Fibroblast of mammary gland (primary cell): ENCODE results near the gene FOXN3.

ENCODE experiments used
- DNase-seq: peaks from one replicate; pipeline ENCODE4 v3.0.0-alpha.2; 2010; ENCODE audit warnings: low read depth
- H3K4me3 ChIP-seq: 2 replicates; pipeline ENCODE4 v1.5.1; 2011; ENCODE audit warnings: low read depth, mild to moderate bottlenecking, low read length, moderate library complexity; ENCODE audit not compliant: control insufficient read depth
- TF ChIP-seq, protein P1 (sequence below): conservative IDR thresholded peaks from 2 replicates; pipeline ENCODE4 v1.5.1; 2011; ENCODE audit warnings: low read depth, low read length, inconsistent platforms; ENCODE audit not compliant: control insufficient read depth, insufficient read depth

The FOXN3 gene

DNA sequence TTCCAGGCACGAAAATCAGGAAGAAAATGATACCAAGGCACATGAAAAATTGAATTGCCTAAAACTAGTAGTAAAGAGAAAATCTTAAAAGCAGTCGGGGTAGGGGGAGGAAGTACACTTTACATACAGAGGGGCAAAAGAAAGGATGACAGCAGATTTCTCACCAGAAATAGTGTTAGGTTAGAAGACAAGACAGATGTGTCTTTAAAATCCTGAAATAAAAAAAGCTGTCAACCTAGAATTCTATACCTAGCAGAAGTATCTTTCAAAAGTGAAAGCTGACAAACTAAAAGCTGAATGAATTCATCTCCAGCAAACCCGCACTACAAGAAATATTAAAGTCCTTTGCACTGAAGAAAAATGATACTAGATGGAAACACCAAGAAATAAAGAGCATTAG, 280.4 kb downstream of the FOXN3 start:
- DNase-seq, result no peak
- TF ChIP-seq, protein P1, sequence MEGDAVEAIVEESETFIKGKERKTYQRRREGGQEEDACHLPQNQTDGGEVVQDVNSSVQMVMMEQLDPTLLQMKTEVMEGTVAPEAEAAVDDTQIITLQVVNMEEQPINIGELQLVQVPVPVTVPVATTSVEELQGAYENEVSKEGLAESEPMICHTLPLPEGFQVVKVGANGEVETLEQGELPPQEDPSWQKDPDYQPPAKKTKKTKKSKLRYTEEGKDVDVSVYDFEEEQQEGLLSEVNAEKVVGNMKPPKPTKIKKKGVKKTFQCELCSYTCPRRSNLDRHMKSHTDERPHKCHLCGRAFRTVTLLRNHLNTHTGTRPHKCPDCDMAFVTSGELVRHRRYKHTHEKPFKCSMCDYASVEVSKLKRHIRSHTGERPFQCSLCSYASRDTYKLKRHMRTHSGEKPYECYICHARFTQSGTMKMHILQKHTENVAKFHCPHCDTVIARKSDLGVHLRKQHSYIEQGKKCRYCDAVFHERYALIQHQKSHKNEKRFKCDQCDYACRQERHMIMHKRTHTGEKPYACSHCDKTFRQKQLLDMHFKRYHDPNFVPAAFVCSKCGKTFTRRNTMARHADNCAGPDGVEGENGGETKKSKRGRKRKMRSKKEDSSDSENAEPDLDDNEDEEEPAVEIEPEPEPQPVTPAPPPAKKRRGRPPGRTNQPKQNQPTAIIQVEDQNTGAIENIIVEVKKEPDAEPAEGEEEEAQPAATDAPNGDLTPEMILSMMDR, result no peak
- H3K4me3 ChIP-seq, result no peak overlapping the region

DNA sequence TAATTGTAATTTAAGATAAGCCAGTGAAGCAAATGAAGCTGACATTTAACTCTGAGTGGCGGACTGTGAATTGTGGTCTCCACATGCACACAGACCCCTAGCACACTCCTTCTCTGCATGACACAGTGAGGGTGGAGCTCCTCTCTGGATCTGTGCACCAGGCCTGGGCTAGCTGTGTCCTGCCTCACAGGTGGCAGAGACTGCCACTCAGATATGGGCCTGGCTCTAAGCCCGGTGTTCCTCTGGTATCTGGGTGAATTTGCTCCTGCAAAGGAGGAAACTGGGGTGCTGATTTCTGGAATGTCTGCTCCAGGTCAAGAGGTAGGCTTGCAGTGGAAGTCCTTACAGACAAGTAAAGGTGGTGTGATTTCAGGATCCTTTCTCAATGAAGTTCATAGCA, 282.4 kb downstream of the FOXN3 start:
- TF ChIP-seq, protein P1, result no peak
- H3K4me3 ChIP-seq, result no peak overlapping the region
- no peak for DNase-seq

DNA sequence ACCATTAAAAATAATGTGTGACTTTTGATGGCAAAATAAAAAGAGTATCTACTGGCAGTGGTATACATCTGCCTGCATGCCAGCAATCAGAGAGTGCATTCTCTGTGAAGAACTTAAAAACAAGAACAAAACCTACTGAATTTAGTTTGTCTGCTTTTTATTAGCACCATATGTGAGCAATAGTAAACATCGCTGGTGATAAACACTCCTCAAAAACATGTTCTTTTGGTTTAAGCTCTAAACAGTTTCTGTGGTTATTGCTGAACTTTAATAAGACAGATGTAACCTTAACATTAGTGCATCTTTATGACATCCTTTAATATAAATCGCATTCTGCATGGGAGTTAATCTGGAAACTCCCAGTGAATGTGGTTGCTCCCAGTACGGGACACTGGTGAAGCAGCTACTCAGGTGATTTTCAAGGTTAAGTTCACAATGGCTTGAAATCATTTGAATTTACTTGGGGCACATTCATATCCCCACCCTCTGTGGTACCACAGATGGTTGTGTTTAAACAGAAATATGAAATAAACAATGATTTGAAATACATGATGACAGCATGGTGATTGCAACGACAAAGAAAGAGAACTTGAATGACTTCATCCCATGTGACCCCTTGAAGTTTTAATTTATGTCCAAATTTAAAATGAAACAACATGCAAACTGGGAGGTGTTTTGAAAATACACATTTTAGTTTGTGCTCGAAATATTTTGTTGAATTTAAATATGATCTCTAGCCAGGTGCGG, 285.9 kb downstream of the FOXN3 start:
- peak; percentile 25 for DNase-seq
- no peak overlapping the region for H3K4me3 ChIP-seq
- TF ChIP-seq, protein P1, result no peak

DNA sequence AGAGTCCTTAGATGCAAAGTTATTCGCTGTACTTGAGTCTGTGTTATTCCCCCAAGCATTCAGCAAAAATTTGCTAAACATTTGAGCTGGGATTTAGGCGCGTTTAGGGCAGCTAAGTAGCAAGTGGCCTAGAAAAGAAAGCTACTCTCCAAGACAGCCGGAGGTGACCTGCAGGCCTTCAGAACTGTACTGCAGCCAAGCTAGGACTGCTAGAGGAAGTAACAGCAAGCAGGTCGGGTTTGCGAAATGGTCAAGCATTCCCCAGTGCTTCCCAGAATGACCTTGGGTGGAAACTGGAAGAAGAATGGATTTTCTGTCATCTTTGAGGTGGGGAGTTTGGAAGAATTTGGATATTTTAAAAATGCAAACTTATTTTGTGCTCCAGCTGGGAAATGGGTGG, 287.5 kb downstream of the FOXN3 start:
- TF ChIP-seq, protein P1, result no peak
- no peak overlapping the region for H3K4me3 ChIP-seq
- DNase-seq, result no peak

DNA sequence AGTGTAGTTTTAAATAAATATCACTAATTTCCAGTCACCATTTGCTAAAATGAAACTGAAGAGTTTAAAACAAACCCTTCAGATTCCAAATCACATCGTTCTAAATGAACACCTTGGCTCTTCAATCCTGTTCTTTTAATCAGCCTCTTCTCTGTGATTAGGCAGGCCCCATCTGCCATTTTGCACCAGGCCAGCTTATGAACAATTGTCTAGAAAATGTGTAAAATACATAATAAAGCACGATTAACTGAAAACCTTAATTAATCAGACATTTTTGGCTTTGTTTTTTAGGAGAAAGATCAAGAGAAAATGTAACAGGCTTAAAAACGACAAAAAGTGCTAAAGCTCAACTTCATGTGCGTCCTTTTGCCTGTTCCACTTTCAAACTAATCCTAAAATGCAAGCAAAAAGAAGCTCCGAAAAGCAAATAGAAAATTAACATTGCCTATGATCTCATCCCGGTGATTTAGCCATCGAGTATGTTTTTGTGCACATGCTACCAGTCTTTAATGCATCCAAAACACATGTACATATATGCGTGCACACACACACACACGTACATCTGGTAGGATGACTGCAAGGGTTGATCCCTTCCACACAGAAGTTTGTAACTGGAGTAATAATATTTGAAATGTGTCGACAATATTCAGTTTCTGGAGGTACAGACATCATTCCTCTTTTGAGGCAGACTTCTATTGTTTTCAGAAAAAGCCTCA, 288.6 kb downstream of the FOXN3 start:
- H3K4me3 ChIP-seq, result no peak overlapping the region
- TF ChIP-seq, protein P1, result no peak
- DNase-seq, result no peak

DNA sequence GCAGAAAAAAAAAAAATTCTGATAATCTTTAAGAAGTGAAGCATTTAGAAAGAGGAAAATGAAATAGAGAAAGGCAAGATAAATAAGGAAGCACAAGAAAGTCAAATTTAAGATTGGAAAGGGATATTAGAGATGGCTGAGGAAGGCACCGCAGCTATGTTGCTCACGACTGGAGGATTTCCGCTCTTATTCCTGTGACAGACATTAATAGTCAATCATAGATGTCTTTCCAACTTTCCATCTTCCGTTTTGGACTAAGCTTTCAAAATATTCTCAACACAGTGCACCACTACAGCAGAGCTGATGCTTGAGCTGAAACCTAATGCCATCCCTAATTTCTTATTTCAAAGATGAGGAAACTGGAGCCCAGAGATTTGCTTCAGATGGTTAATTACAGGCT, 290.6 kb downstream of the FOXN3 start:
- TF ChIP-seq, protein P1, result no peak
- DNase-seq, result no peak
- H3K4me3 ChIP-seq, result no peak overlapping the region

DNA sequence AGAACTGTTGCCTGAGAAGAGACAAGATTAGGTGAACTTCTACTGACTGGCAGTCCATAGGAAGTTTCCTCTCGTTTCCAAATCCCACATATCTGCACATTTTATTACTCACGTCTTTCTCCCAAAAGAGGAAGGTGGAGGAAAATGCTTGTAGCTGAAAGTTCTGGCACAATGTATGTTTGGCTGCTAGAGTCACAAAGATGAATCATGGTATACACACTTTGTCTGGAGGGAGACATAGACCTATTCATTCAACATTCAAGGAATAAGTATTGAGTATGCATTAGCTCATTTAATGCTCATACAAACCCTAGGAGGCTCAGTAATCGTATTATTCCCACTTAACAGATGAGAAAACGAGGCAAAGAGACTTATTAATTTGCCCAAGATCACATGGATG, 291.8 kb downstream of the FOXN3 start:
- TF ChIP-seq, protein P1, result no peak
- no peak for DNase-seq
- no peak overlapping the region for H3K4me3 ChIP-seq
